H1 (cell line): Measurements from ENCODE around the gene PTPN5. TPM values are rescaled to one million over a fixed set of nuclear protein-coding genes. Genes with fewer than 3 reads are reported as not detected.
A peak's percentile ranks its signal among the peaks of the same experiment; 100 is the strongest.

Experiments
- CTCF ChIA-PET: fragments of 300-600 bp; sonication (Branson Sonifier 250); formaldehyde crosslinking; loops from one replicate; lab custom pipeline; 2021; ENCODE audit not compliant: partially characterized antibody; lab: Charles Lee
- POLR2A ChIA-PET: fragments of 300-600 bp; sonication (Branson Sonifier 250); formaldehyde crosslinking; loops from one replicate; lab custom pipeline; 2021; ENCODE audit warnings: inconsistent platforms; ENCODE audit not compliant: partially characterized antibody; lab: Charles Lee
- DNase-seq, 2 experiments: peaks; one replicate each; pipeline versions ENCODE4 v3.0.0 to v3.0.0-alpha.2; 2010 to 2022; ENCODE audit warnings: low spot score in 2 of 2, low read depth in 1 of 2, mixed read lengths in 1 of 2
- FAIRE-seq: peaks from 2 replicates; lab custom pipeline; 2011; peaks lifted over from hg19 to GRCh38; lab: Jason Lieb, UNC
- H2AFZ ChIP-seq: 2 replicates; pipeline ENCODE4 v1.8.1; 2012; ENCODE audit warnings: low read length, inconsistent platforms
- H2AK5ac ChIP-seq: 2 replicates; pipeline ENCODE4 v1.6.1; 2013; ENCODE audit warnings: low read depth, low read length
- H2BK120ac ChIP-seq: replicated peaks from 2 replicates; pipeline ENCODE3; 2013; ENCODE audit warnings: low read depth, low read length, inconsistent platforms
- H2BK12ac ChIP-seq: 2 replicates; pipeline ENCODE4 v1.6.1; 2013; ENCODE audit warnings: low read depth, low read length
- H2BK15ac ChIP-seq: 2 replicates; pipeline ENCODE4 v1.6.1; 2013; ENCODE audit warnings: low read length
- H2BK20ac ChIP-seq: 2 replicates; pipeline ENCODE4 v1.6.1; 2013; ENCODE audit warnings: low read length
- H2BK5ac ChIP-seq: 2 replicates; pipeline ENCODE4 v1.6.1; 2013; ENCODE audit warnings: low read depth, low read length
- H3K14ac ChIP-seq: 2 replicates; pipeline ENCODE4 v1.6.1; 2013; ENCODE audit warnings: inconsistent platforms; ENCODE audit not compliant: insufficient read length
- H3K18ac ChIP-seq: 2 replicates; pipeline ENCODE4 v1.6.1; 2013; ENCODE audit warnings: low read length; ENCODE audit errors: extremely low read depth
- H3K23ac ChIP-seq: 2 replicates; pipeline ENCODE4 v1.6.1; 2013; ENCODE audit warnings: inconsistent platforms; ENCODE audit not compliant: insufficient read length
- H3K23me2 ChIP-seq: 2 replicates; pipeline ENCODE4 v1.6.1; 2013; ENCODE audit warnings: low read depth, low read length
- H3K27ac ChIP-seq: 2 replicates; pipeline ENCODE4 v1.6.1; 2011; ENCODE audit warnings: low read depth, low read length, inconsistent platforms
- H3K27me3 ChIP-seq, 4 experiments: replicated peaks in 1 of 4; 1 replicate in 1 of 4; 2 replicates in 3 of 4; pipeline versions ENCODE4 v1.6.1 to v1.8.1; 2011 to 2013; ENCODE audit warnings: low read length in 3 of 4, mild to moderate bottlenecking in 3 of 4, inconsistent platforms in 2 of 4, mixed read lengths in 2 of 4, moderate library complexity in 1 of 4; ENCODE audit not compliant: control insufficient read depth in 3 of 4, insufficient read depth in 3 of 4; ENCODE audit errors: extremely low read depth in 1 of 4
- H3K36me3 ChIP-seq, 4 experiments: 2 replicates each; pipeline versions ENCODE4 v1.6.1 to v1.8.1; 2011 to 2013; ENCODE audit warnings: mild to moderate bottlenecking in 4 of 4, low read length in 3 of 4, moderate library complexity in 2 of 4, control low read depth in 1 of 4, inconsistent platforms in 1 of 4; ENCODE audit not compliant: insufficient read depth in 4 of 4, control insufficient read depth in 2 of 4
- H3K4ac ChIP-seq: replicated peaks from 2 replicates; pipeline ENCODE3; 2013; ENCODE audit warnings: low read length, low read depth, mixed read lengths, inconsistent platforms; ENCODE audit not compliant: insufficient read length
- H3K4me1 ChIP-seq, 4 experiments: replicated peaks in 1 of 4; 1 replicate in 1 of 4; 2 replicates in 3 of 4; pipeline versions ENCODE4 v1.6.1 to v1.8.1; 2011 to 2013; ENCODE audit warnings: low read length in 3 of 4, inconsistent platforms in 2 of 4, mixed read lengths in 1 of 4; ENCODE audit not compliant: insufficient read depth in 4 of 4, control insufficient read depth in 3 of 4
- H3K4me2 ChIP-seq, 2 experiments: 2 replicates each; pipeline versions ENCODE4 v1.6.1 to v1.8.1; 2011 to 2013; ENCODE audit warnings: low read depth in 2 of 2, low read length in 2 of 2, control low read depth in 1 of 2, inconsistent platforms in 1 of 2, mild to moderate bottlenecking in 1 of 2; ENCODE audit not compliant: insufficient read depth in 1 of 2
- H3K4me3 ChIP-seq, 4 experiments: fragments of 200-600, 300-600 bp in 1 of 4; sonication (generic), shearing (Covaris generic), sonication (Bioruptor Twin) in 1 of 4; 2 replicates each; pipeline versions ENCODE4 v1.5.1 to v1.8.1; 2011 to 2016; ENCODE audit warnings: low read length in 4 of 4, low read depth in 3 of 4, control low read depth in 2 of 4, inconsistent platforms in 2 of 4, mild to moderate bottlenecking in 2 of 4, mixed read lengths in 1 of 4, moderate library complexity in 1 of 4; ENCODE audit not compliant: insufficient read depth in 2 of 4; ENCODE audit errors: extremely low read depth in 1 of 4
- H3K56ac ChIP-seq: replicated peaks from 2 replicates; pipeline ENCODE3; 2013; ENCODE audit warnings: low read depth, mild to moderate bottlenecking, mixed read lengths, low read length, inconsistent platforms; ENCODE audit not compliant: insufficient read length
- H3K79me1 ChIP-seq: 2 replicates; pipeline ENCODE4 v1.6.1; 2013; ENCODE audit warnings: low read depth, low read length, control low read depth
- H3K79me2 ChIP-seq, 2 experiments: 2 replicates each; pipeline versions ENCODE4 v1.6.1 to v1.8.1; 2012 to 2013; ENCODE audit warnings: low read length in 2 of 2, mild to moderate bottlenecking in 2 of 2, inconsistent platforms in 1 of 2; ENCODE audit not compliant: insufficient read depth in 2 of 2, control insufficient read depth in 1 of 2
- H3K9ac ChIP-seq, 4 experiments: replicated peaks in 1 of 4; 1 replicate in 1 of 4; 2 replicates in 3 of 4; pipeline versions ENCODE4 v1.6.1 to v1.8.1; 2011 to 2013; ENCODE audit warnings: low read depth in 3 of 4, low read length in 3 of 4, control low read depth in 2 of 4, mild to moderate bottlenecking in 2 of 4, moderate library complexity in 2 of 4, inconsistent platforms in 1 of 4; ENCODE audit errors: extremely low read depth in 1 of 4
- H3K9me3 ChIP-seq, 2 experiments: 2 replicates each; pipeline versions ENCODE4 v1.6.1 to v1.8.1; 2012 to 2013; ENCODE audit warnings: mild to moderate bottlenecking in 2 of 2, moderate library complexity in 2 of 2, control low read depth in 1 of 2, inconsistent platforms in 1 of 2, low read depth in 1 of 2, low read length in 1 of 2, mixed read lengths in 1 of 2; ENCODE audit not compliant: insufficient read depth in 2 of 2
- H4K20me1 ChIP-seq, 2 experiments: replicated peaks in 1 of 2; 2 replicates each; pipeline versions ENCODE3 to v1.8.1; 2011 to 2013; ENCODE audit warnings: inconsistent platforms in 2 of 2, low read length in 2 of 2, mild to moderate bottlenecking in 1 of 2; ENCODE audit not compliant: insufficient read depth in 2 of 2, control insufficient read depth in 1 of 2
- H4K5ac ChIP-seq: 2 replicates; pipeline ENCODE4 v1.6.1; 2013; ENCODE audit warnings: low read length, low read depth, mixed read lengths, inconsistent platforms; ENCODE audit not compliant: insufficient read length
- H4K8ac ChIP-seq: 2 replicates; pipeline ENCODE4 v1.8.0; 2013; ENCODE audit warnings: mild to moderate bottlenecking, moderate library complexity, low read length, inconsistent platforms; ENCODE audit not compliant: insufficient read depth; ENCODE audit errors: extremely low read depth
- H4K91ac ChIP-seq: replicated peaks from 2 replicates; pipeline ENCODE3; 2013; ENCODE audit warnings: low read length, mixed read lengths, inconsistent platforms; ENCODE audit not compliant: insufficient read length
- TAF1 ChIP-seq: IDR thresholded peaks from 2 replicates; pipeline ENCODE4 v1.6.1; 2011; ENCODE audit warnings: mild to moderate bottlenecking, low read depth, low read length
- WGBS, 2 experiments: shearing (Covaris generic) in 1 of 2; methylation state at CpG; one replicate each; pipeline versions ENCODE4 v1.1.6 to v1.1.7; 2013 to 2015; ENCODE audit warnings: low lambda C conversion rate in 2 of 2, mixed read lengths in 2 of 2, inconsistent platforms in 1 of 2, low coverage in 1 of 2, missing lambda C conversion rate in 1 of 2; ENCODE audit not compliant: insufficient replicate concordance in 2 of 2, insufficient coverage in 1 of 2, insufficient read length in 1 of 2; ENCODE audit errors: extremely low coverage in 1 of 2, missing lambda C conversion rate in 1 of 2; 5-methylcytosine and 5-hydroxymethylcytosine counted together
- polyA plus RNA-seq, 7 experiments: library from polyadenylated mRNA; depleted of rRNA in 3 of 7; stranded (reverse) in 5 of 7; unstranded in 2 of 7; fragments of >200 nt in 5 of 7; fragments of 200-250 nt in 2 of 7; gene quantifications; 1 replicate in 5 of 7; 2 replicates in 1 of 7; 4 replicates in 1 of 7; pipeline versions ENCODE4 v1.2.1 to v1.2.3, GENCODE V29; 2011 to 2013; ENCODE audit warnings: missing spikeins in 2 of 7, mixed read lengths in 2 of 7
- total RNA-seq: library from RNA; stranded (reverse); fragmentation: NEBNext Ultra II Directional; extraction: Animal tissue kit (Norgen Biotek cat#: 25700); gene quantifications from 2 replicates; pipeline ENCODE4 v1.2.1, GENCODE V29; 2021

Gene PTPN5
- total and polyA plus RNA-seq, 2 of the 8 experiments (the other 6 are each of a cell fraction or from before 2014, with no cell fraction given), result 8.4 to 12.9 TPM

- Histone ChIP-seq H2AFZ (no peak overlapping the region), H2BK5ac (no peak overlapping the region), H3K79me1 (no peaks in the 10 kb centered on the region), H3K4me2 (no peak overlapping the region), H2AK5ac (0 out of 2 replicates have a peak overlapping the region, but pooled peaks have one; percentile 53), H3K27ac (no peak overlapping the region), H4K91ac (no peak overlapping the region)
- DNase-seq, result no peak
- FAIRE-seq, result no peak
- no peak for TF ChIP-seq TAF1
- TF ChIP-seq, all 59 proteins: peak for 0
- Histone ChIP-seq H3K4me3 (no peak overlapping the region), H3K9me3 (no peaks in the 10 kb centered on the region), H3K14ac (no peak overlapping the region), H3K9ac (no peak overlapping the region), H3K18ac (no peak overlapping the region), H4K20me1 (no peaks in the 10 kb centered on the region), H3K56ac (no peak overlapping the region), H3K23ac (no peak overlapping the region), H3K4me1 (no peaks in the 10 kb centered on the region; a peak in 1 of 7 replicates), H4K8ac (no peak overlapping the region), H3K23me2 (peaks cover 2% of the 10 kb centered on the region; the same call in 1 of the 2 replicates), H3K79me2 (no peaks in the 10 kb centered on the region), H3K36me3 (no peaks in the 10 kb centered on the region), H2BK120ac (no peak overlapping the region), H2BK20ac (no peak overlapping the region), H2BK12ac (no peak overlapping the region), H3K4ac (no peak overlapping the region), H3K27me3 (peaks cover 0 to 9% (median 4%) of the 10 kb centered on the region in 4 experiments; a peak in 2 of 7 replicates), H4K5ac (no peak overlapping the region), H2BK15ac (no peak overlapping the region)
- CTCF ChIA-PET, result interaction anchor here (0.6 to 7.6 kb wide), 5 partner anchors 9 to 282 kb away, joined by 3 to 63 read pairs (median 5); partner anchors contain the start of gene IGSF22
- 77% methylated on average over 7 of the region's 7 CpGs; no CpG with 5 or more reads in 1 of the 2 experiments for WGBS, 2 experiments
- POLR2A ChIA-PET, result interaction anchor here (0.5 to 1.4 kb wide), 4 partner anchors 8 to 194 kb away, joined by 3 to 5 read pairs (median 3); no protein-coding TSS in a partner anchor
These were observed 76.1 kb downstream of the PTPN5 start for GRCh38 chr11:18715476-18715875.
